NCI-H2081 (cell line): ENCODE results near the gene ADAM19.

ENCODE experiments used
- DNase-seq, 2 experiments: peaks; one replicate each; lab custom pipeline; 2025; lab: John Stamatoyannopoulos, UW

Gene ADAM19

GRCh38 chr5:157542282-157543000 is 33.1 kb downstream of the ADAM19 start:
- no peak for DNase-seq

GRCh38 chr5:157541447-157542118 is 34.0 kb downstream of the ADAM19 start:
- DNase-seq: no peak

GRCh38 chr5:157540707-157541446 is 34.7 kb downstream of the ADAM19 start:
- no peak for DNase-seq

GRCh38 chr5:157540124-157540523 is 35.5 kb downstream of the ADAM19 start:
- no peak for DNase-seq

GRCh38 chr5:157539503-157540022 is 36.0 kb downstream of the ADAM19 start:
- DNase-seq: no peak

- DNase-seq: no peak
Observed at GRCh38 chr5:157538311-157538710, 37.3 kb downstream of the ADAM19 start.

- DNase-seq: no peak
Observed at GRCh38 chr5:157535042-157535865, 40.3 kb downstream of the ADAM19 start.

- DNase-seq: no peak
Observed at GRCh38 chr5:157533011-157533481, 42.5 kb downstream of the ADAM19 start.

- DNase-seq: no peak
Observed at GRCh38 chr5:157532022-157532421, 43.6 kb downstream of the ADAM19 start.

- no peak for DNase-seq
Observed at GRCh38 chr5:157530226-157530972, 45.2 kb downstream of the ADAM19 start.

- no peak for DNase-seq
Observed at GRCh38 chr5:157529002-157529401, 46.6 kb downstream of the ADAM19 start.

- DNase-seq: no peak
Observed at GRCh38 chr5:157528036-157528632, 47.4 kb downstream of the ADAM19 start.

GRCh38 chr5:157524887-157525286 is 50.7 kb downstream of the ADAM19 start:
- no peak for DNase-seq

- DNase-seq: no peak
Observed at GRCh38 chr5:157523976-157524375, 51.6 kb downstream of the ADAM19 start.

GRCh38 chr5:157521704-157522029 is 53.9 kb downstream of the ADAM19 start:
- DNase-seq: no peak

GRCh38 chr5:157520911-157521703 is 54.5 kb downstream of the ADAM19 start:
- no peak for DNase-seq

- DNase-seq: no peak
Observed at GRCh38 chr5:157519579-157520253, 55.9 kb downstream of the ADAM19 start.

- DNase-seq: no peak
Observed at GRCh38 chr5:157518963-157519362, 56.6 kb downstream of the ADAM19 start.

GRCh38 chr5:157516626-157517325 is 58.8 kb downstream of the ADAM19 start:
- no peak for DNase-seq
